Ovary (tissue), 3 donors: ENCODE measurements around the gene ADH4.

Experiments used
- POLR2A ChIP-seq: fragments of 450-650 bp; IDR thresholded peaks from one replicate; pipeline ENCODE4 v1.6.1; 2017; ENCODE audit warnings: antibody characterized with exemption, mild to moderate bottlenecking, moderate library complexity
- TF ChIP-seq, protein P1 (sequence below), 3 donors: fragments of 450-650 bp in 2 of 3; fragments of 200-600 bp in 1 of 3; IDR thresholded peaks; one replicate each; pipeline versions ENCODE4 v1.5.1 to v1.8.0; 2016 to 2022; ENCODE audit warnings: antibody characterized with exemption in 3 of 3, mild to moderate bottlenecking in 1 of 3
- donor health status: DM: no; HTN: no; CAD: no.

GRCh38 chr4:99131378-99131777, 12.7 kb downstream of the ADH4 start:
- TF ChIP-seq, protein P1, sequence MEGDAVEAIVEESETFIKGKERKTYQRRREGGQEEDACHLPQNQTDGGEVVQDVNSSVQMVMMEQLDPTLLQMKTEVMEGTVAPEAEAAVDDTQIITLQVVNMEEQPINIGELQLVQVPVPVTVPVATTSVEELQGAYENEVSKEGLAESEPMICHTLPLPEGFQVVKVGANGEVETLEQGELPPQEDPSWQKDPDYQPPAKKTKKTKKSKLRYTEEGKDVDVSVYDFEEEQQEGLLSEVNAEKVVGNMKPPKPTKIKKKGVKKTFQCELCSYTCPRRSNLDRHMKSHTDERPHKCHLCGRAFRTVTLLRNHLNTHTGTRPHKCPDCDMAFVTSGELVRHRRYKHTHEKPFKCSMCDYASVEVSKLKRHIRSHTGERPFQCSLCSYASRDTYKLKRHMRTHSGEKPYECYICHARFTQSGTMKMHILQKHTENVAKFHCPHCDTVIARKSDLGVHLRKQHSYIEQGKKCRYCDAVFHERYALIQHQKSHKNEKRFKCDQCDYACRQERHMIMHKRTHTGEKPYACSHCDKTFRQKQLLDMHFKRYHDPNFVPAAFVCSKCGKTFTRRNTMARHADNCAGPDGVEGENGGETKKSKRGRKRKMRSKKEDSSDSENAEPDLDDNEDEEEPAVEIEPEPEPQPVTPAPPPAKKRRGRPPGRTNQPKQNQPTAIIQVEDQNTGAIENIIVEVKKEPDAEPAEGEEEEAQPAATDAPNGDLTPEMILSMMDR (IDR thresholded peaks at IDR 0.05): no peak
- TF ChIP-seq POLR2A: no peak
